ENCODE measurements around the gene GOSR2.

- TF ChIP-seq CTCF (IDR thresholded peaks at IDR 0.05; ENCODE audit: poor library complexity), result no peak
- no peak for TF ChIP-seq EZH2 (IDR thresholded peaks at IDR 0.05; ENCODE audit: borderline replicate concordance)
- TF ChIP-seq EZH2phosphoT487 (IDR thresholded peaks at IDR 0.05; ENCODE audit: low read depth, severe bottlenecking, unreplicated experiment), result no peak
Observed at GRCh38 chr17:46889992-46890564, 32.9 kb upstream of the GOSR2 start.

Measured in hepatocyte (in vitro differentiated cells).